Measurements from ENCODE around the gene SLIT1.

SLIT1 gene

DNA sequence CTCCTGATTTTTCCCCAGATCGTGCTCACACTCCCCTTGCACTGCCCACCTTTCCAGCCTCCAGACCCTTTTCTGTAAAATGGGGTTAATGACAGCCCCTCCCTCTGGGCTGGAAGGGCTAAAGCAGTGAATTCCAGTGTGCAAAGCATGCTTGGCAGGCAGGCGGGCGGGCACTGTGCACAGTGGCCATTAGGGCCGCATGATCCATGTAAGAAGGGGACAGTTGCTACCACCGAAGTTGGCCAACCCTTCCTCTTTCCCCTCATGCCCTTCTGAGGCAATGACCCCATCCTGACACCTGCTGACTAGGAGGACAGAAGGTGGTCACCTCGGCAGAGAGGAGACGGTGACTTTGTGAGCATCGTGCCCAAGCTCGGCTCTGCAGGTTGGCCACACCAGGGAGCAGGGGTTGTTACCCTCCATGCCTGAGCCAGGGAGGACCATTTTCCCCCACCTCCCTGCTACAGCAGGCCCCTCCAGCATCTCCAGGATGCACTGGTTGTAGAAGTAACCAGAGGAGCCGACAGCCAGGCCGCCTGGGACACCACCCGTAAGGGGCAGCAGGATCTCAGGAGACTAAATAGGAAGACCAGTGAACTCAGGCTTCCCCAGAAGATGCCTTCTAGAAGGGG, 166.4 kb downstream of the SLIT1 start:
- no peak for TF ChIP-seq ISL1 (CRISPR knock-in tag; IDR thresholded peaks at IDR 0.05)
- TF ChIP-seq RARB (CRISPR knock-in tag; IDR thresholded peaks at IDR 0.05): no peak
- no peak for TF ChIP-seq ZFP30 (CRISPR knock-in tag; IDR thresholded peaks at IDR 0.05)
- no peak for TF ChIP-seq ZNF70 (CRISPR knock-in tag; IDR thresholded peaks at IDR 0.05)
- TF ChIP-seq, protein P1, sequence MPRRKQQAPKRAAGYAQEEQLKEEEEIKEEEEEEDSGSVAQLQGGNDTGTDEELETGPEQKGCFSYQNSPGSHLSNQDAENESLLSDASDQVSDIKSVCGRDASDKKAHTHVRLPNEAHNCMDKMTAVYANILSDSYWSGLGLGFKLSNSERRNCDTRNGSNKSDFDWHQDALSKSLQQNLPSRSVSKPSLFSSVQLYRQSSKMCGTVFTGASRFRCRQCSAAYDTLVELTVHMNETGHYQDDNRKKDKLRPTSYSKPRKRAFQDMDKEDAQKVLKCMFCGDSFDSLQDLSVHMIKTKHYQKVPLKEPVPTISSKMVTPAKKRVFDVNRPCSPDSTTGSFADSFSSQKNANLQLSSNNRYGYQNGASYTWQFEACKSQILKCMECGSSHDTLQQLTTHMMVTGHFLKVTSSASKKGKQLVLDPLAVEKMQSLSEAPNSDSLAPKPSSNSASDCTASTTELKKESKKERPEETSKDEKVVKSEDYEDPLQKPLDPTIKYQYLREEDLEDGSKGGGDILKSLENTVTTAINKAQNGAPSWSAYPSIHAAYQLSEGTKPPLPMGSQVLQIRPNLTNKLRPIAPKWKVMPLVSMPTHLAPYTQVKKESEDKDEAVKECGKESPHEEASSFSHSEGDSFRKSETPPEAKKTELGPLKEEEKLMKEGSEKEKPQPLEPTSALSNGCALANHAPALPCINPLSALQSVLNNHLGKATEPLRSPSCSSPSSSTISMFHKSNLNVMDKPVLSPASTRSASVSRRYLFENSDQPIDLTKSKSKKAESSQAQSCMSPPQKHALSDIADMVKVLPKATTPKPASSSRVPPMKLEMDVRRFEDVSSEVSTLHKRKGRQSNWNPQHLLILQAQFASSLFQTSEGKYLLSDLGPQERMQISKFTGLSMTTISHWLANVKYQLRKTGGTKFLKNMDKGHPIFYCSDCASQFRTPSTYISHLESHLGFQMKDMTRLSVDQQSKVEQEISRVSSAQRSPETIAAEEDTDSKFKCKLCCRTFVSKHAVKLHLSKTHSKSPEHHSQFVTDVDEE (CRISPR knock-in tag; IDR thresholded peaks at IDR 0.05): no peak
- TF ChIP-seq, protein P2, sequence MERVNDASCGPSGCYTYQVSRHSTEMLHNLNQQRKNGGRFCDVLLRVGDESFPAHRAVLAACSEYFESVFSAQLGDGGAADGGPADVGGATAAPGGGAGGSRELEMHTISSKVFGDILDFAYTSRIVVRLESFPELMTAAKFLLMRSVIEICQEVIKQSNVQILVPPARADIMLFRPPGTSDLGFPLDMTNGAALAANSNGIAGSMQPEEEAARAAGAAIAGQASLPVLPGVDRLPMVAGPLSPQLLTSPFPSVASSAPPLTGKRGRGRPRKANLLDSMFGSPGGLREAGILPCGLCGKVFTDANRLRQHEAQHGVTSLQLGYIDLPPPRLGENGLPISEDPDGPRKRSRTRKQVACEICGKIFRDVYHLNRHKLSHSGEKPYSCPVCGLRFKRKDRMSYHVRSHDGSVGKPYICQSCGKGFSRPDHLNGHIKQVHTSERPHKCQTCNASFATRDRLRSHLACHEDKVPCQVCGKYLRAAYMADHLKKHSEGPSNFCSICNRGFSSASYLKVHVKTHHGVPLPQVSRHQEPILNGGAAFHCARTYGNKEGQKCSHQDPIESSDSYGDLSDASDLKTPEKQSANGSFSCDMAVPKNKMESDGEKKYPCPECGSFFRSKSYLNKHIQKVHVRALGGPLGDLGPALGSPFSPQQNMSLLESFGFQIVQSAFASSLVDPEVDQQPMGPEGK (CRISPR knock-in tag; IDR thresholded peaks at IDR 0.05; ENCODE audit: borderline replicate concordance): no peak
- TF ChIP-seq, protein P3, sequence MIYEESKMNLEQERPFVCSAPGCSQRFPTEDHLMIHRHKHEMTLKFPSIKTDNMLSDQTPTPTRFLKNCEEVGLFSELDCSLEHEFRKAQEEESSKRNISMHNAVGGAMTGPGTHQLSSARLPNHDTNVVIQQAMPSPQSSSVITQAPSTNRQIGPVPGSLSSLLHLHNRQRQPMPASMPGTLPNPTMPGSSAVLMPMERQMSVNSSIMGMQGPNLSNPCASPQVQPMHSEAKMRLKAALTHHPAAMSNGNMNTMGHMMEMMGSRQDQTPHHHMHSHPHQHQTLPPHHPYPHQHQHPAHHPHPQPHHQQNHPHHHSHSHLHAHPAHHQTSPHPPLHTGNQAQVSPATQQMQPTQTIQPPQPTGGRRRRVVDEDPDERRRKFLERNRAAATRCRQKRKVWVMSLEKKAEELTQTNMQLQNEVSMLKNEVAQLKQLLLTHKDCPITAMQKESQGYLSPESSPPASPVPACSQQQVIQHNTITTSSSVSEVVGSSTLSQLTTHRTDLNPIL (CRISPR knock-in tag; IDR thresholded peaks at IDR 0.05; ENCODE audit: low read depth): no peak
- no peak for TF ChIP-seq BACH2 (CRISPR knock-in tag; IDR thresholded peaks at IDR 0.05; ENCODE audit: borderline replicate concordance)
- no peak for TF ChIP-seq CSDC2 (CRISPR knock-in tag; IDR thresholded peaks at IDR 0.05)
- TF ChIP-seq OSR1 (CRISPR knock-in tag; IDR thresholded peaks at IDR 0.05): no peak
- no peak for ATAC-seq

DNA sequence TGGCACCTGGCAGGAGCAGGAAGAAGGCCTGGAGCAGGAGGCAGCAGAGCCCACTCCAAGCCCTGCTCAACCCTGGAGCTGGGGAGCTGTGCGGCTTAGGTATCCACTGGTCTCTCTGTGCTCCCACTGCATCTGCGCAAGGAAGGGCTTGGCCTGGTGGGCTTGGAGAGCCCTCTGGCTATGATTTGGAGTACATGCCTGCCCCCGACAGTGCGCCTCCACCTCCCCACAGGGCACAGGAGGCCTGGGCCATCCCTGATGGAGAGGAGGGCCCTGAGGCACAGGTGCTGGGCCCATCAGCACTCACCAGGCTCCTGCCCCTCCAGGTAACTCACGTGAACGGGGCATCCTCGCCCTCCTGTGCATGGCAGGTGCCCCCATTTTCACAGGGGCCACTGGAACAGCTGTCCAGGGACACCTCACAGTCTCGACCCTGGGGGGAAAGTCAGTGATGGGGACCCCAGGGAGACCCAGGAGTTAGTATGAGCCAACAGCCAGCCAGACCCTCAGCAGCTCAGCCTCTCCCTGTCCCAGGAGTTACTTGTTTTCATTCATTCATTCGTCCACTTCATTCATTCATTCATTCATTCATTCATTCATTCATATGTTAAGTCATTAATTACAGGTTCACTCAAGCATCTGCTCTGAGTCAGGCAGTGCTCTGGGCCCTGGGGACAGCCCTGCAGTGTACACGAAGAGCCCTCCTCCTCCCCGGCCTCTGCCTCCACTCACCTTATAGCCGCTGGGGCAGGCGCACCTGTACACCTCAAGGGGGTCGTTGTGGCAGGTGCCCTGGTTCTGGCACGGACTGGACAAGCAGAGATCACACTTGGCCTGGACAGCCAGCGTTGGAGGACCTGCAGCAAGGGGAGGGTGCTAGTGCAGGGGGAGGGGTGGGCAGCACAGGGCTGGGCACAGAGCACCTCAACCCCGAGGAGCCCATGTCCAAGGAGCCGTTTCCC, 167.2 kb downstream of the SLIT1 start:
- ATAC-seq: no peak

More for the DNA sequence above, 167.2 kb downstream of the SLIT1 start:
- TF ChIP-seq PPARA (CRISPR knock-in tag; IDR thresholded peaks at IDR 0.05; ENCODE audit: borderline replicate concordance): no peak
- no peak for TF ChIP-seq ESRRG (CRISPR knock-in tag; IDR thresholded peaks at IDR 0.05)
- no peak for TF ChIP-seq ARNTL (CRISPR knock-in tag; IDR thresholded peaks at IDR 0.05; ENCODE audit: borderline replicate concordance, low read depth)
- TF ChIP-seq GLIS3 (CRISPR knock-in tag; IDR thresholded peaks at IDR 0.05): no peak
- no peak for TF ChIP-seq ZNF565 (CRISPR knock-in tag; conservative IDR thresholded peaks at IDR 0.05; ENCODE audit: low read depth)
- TF ChIP-seq, protein P2 (CRISPR knock-in tag; IDR thresholded peaks at IDR 0.05; ENCODE audit: borderline replicate concordance): no peak
- TF ChIP-seq, protein P4, sequence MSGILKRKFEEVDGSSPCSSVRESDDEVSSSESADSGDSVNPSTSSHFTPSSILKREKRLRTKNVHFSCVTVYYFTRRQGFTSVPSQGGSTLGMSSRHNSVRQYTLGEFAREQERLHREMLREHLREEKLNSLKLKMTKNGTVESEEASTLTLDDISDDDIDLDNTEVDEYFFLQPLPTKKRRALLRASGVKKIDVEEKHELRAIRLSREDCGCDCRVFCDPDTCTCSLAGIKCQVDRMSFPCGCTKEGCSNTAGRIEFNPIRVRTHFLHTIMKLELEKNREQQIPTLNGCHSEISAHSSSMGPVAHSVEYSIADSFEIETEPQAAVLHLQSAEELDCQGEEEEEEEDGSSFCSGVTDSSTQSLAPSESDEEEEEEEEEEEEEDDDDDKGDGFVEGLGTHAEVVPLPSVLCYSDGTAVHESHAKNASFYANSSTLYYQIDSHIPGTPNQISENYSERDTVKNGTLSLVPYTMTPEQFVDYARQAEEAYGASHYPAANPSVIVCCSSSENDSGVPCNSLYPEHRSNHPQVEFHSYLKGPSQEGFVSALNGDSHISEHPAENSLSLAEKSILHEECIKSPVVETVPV (CRISPR knock-in tag; IDR thresholded peaks at IDR 0.05): no peak
- TF ChIP-seq, protein P1 (CRISPR knock-in tag; IDR thresholded peaks at IDR 0.05): no peak
- no peak for TF ChIP-seq ISL1 (CRISPR knock-in tag; IDR thresholded peaks at IDR 0.05)
